ENCODE data around the gene FGD5.

Gene FGD5

GRCh38 chr3:14847613-14848541 lies 29.1 kb downstream of the FGD5 start:
- Histone ChIP-seq H3K27me3 (ENCODE audit: low read depth) (0 out of 2 replicates have a peak, but pooled peaks cover 16% of the 10 kb centered on the region), H3K4me3 (no peak overlapping the region), H3K9me3 (no peaks in the 10 kb centered on the region), H3K4me1 (no peaks in the 10 kb centered on the region), H3K36me3 (replicated peaks) (no peaks in the 10 kb centered on the region)
- DNase-seq (ENCODE audit: low spot score in 2 of 2): peak in 1 of 2 experiments; percentile 53
- in situ Hi-C loops (cut with MboI; ENCODE audit: low sequenced_read_pairs): no loop called here

- Histone ChIP-seq H3K4me1 (no peaks in the 10 kb centered on the region), H3K36me3 (replicated peaks) (no peaks in the 10 kb centered on the region), H3K27me3 (ENCODE audit: low read depth) (0 out of 2 replicates have a peak, but pooled peaks cover 16% of the 10 kb centered on the region), H3K9me3 (no peaks in the 10 kb centered on the region), H3K4me3 (no peak overlapping the region)
- DNase-seq (ENCODE audit: low spot score in 2 of 2): no peak
- in situ Hi-C loops (cut with MboI; ENCODE audit: low sequenced_read_pairs): no loop called here
Observed at GRCh38 chr3:14848906-14849305, 30.1 kb downstream of the FGD5 start.

GRCh38 chr3:14849638-14850230 lies 31.0 kb downstream of the FGD5 start:
- in situ Hi-C loops (cut with MboI; ENCODE audit: low sequenced_read_pairs): no loop called here
- DNase-seq (ENCODE audit: low spot score in 2 of 2): no peak
- Histone ChIP-seq H3K36me3 (replicated peaks) (no peaks in the 10 kb centered on the region), H3K9me3 (no peaks in the 10 kb centered on the region), H3K4me1 (no peaks in the 10 kb centered on the region), H3K27me3 (ENCODE audit: low read depth) (0 out of 2 replicates have a peak, but pooled peaks cover 16% of the 10 kb centered on the region), H3K4me3 (no peak overlapping the region)

- in situ Hi-C loops (cut with MboI; ENCODE audit: low sequenced_read_pairs): no loop called here
- Histone ChIP-seq H3K36me3 (replicated peaks) (no peaks in the 10 kb centered on the region), H3K27me3 (ENCODE audit: low read depth) (no peaks in the 10 kb centered on the region), H3K4me3 (no peak overlapping the region), H3K9me3 (peaks cover 2% of the 10 kb centered on the region), H3K4me1 (no peaks in the 10 kb centered on the region)
- DNase-seq (ENCODE audit: low spot score in 2 of 2): no peak
Observed at GRCh38 chr3:14852058-14852594, 33.4 kb downstream of the FGD5 start.

- Histone ChIP-seq H3K27me3 (ENCODE audit: low read depth) (no peaks in the 10 kb centered on the region), H3K4me3 (no peak overlapping the region), H3K9me3 (peaks cover 2% of the 10 kb centered on the region), H3K36me3 (replicated peaks) (no peaks in the 10 kb centered on the region), H3K4me1 (no peaks in the 10 kb centered on the region)
- no peak for DNase-seq (ENCODE audit: low spot score in 2 of 2)
- in situ Hi-C loops (cut with MboI; ENCODE audit: low sequenced_read_pairs): no loop called here
Observed at GRCh38 chr3:14852717-14853116, 34.0 kb downstream of the FGD5 start.

- Histone ChIP-seq H3K4me3 (no peak overlapping the region), H3K27me3 (ENCODE audit: low read depth) (no peaks in the 10 kb centered on the region)
- in situ Hi-C loops (cut with MboI; ENCODE audit: low sequenced_read_pairs): no loop called here
Observed at GRCh38 chr3:14853271-14853951, 34.6 kb downstream of the FGD5 start.

GRCh38 chr3:14857506-14857905 lies 38.7 kb downstream of the FGD5 start:
- Histone ChIP-seq H3K27me3 (ENCODE audit: low read depth) (0 out of 2 replicates have a peak, but pooled peaks cover 6% of the 10 kb centered on the region), H3K4me3 (no peak overlapping the region), H3K4me1 (no peaks in the 10 kb centered on the region), H3K36me3 (replicated peaks) (no peaks in the 10 kb centered on the region), H3K9me3 (peaks cover 2% of the 10 kb centered on the region)
- no peak for DNase-seq (ENCODE audit: low spot score in 2 of 2)
- in situ Hi-C loops (cut with MboI; ENCODE audit: low sequenced_read_pairs): no loop called here

More at GRCh38 chr3:14853271-14853951, 34.6 kb downstream of the FGD5 start:
- Histone ChIP-seq H3K9me3 (peaks cover 2% of the 10 kb centered on the region), H3K4me1 (no peaks in the 10 kb centered on the region), H3K36me3 (replicated peaks) (no peaks in the 10 kb centered on the region)
- no peak for DNase-seq (ENCODE audit: low spot score in 2 of 2)

GRCh38 chr3:14858105-14858504 lies 39.3 kb downstream of the FGD5 start:
- Histone ChIP-seq H3K4me3 (no peak overlapping the region), H3K36me3 (replicated peaks) (no peaks in the 10 kb centered on the region), H3K4me1 (no peaks in the 10 kb centered on the region), H3K9me3 (peaks cover 2% of the 10 kb centered on the region), H3K27me3 (ENCODE audit: low read depth) (0 out of 2 replicates have a peak, but pooled peaks cover 6% of the 10 kb centered on the region)
- in situ Hi-C loops (cut with MboI; ENCODE audit: low sequenced_read_pairs): no loop called here
- DNase-seq (ENCODE audit: low spot score in 2 of 2): no peak

GRCh38 chr3:14859880-14860279 lies 41.1 kb downstream of the FGD5 start:
- DNase-seq (ENCODE audit: low spot score in 2 of 2): no peak
- in situ Hi-C loops (cut with MboI; ENCODE audit: low sequenced_read_pairs): no loop called here
- Histone ChIP-seq H3K27me3 (ENCODE audit: low read depth) (0 out of 2 replicates have a peak, but pooled peaks cover 6% of the 10 kb centered on the region), H3K36me3 (replicated peaks) (no peaks in the 10 kb centered on the region), H3K9me3 (peaks cover 2% of the 10 kb centered on the region), H3K4me3 (no peak overlapping the region), H3K4me1 (no peaks in the 10 kb centered on the region)

GRCh38 chr3:14861031-14861430 lies 42.3 kb downstream of the FGD5 start:
- in situ Hi-C loops (cut with MboI; ENCODE audit: low sequenced_read_pairs): no loop called here
- H3K4me3 ChIP-seq: no peak overlapping the region
- H3K4me1 ChIP-seq: no peaks in the 10 kb centered on the region
- H3K9me3 ChIP-seq: peaks cover 2% of the 10 kb centered on the region
- no peaks in the 10 kb centered on the region for H3K36me3 ChIP-seq (replicated peaks)
- DNase-seq (ENCODE audit: low spot score in 2 of 2): no peak
- H3K27me3 ChIP-seq (ENCODE audit: low read depth): 0 out of 2 replicates have a peak, but pooled peaks cover 6% of the 10 kb centered on the region

- in situ Hi-C loops (cut with MboI; ENCODE audit: low sequenced_read_pairs): no loop called here
- Histone ChIP-seq H3K27me3 (ENCODE audit: low read depth) (0 out of 2 replicates have a peak, but pooled peaks cover 6% of the 10 kb centered on the region), H3K4me3 (no peak overlapping the region), H3K4me1 (no peaks in the 10 kb centered on the region), H3K9me3 (no peaks in the 10 kb centered on the region), H3K36me3 (replicated peaks) (no peaks in the 10 kb centered on the region)
- no peak for DNase-seq (ENCODE audit: low spot score in 2 of 2)
Observed at GRCh38 chr3:14861446-14862302, 42.9 kb downstream of the FGD5 start.

GRCh38 chr3:14862303-14862660 lies 43.5 kb downstream of the FGD5 start:
- 0 out of 2 replicates have a peak, but pooled peaks cover 6% of the 10 kb centered on the region for H3K27me3 ChIP-seq (ENCODE audit: low read depth)
- no peaks in the 10 kb centered on the region for H3K9me3 ChIP-seq
- no peaks in the 10 kb centered on the region for H3K36me3 ChIP-seq (replicated peaks)
- no peak overlapping the region for H3K4me3 ChIP-seq
- in situ Hi-C loops (cut with MboI; ENCODE audit: low sequenced_read_pairs): no loop called here
- no peak for DNase-seq (ENCODE audit: low spot score in 2 of 2)
- no peaks in the 10 kb centered on the region for H3K4me1 ChIP-seq

All from HAP-1 (cell line).